ENCODE data around the gene TGM3.

- no peak for TF ChIP-seq CTCF (conservative IDR thresholded peaks at IDR 0.05)
- no peak for TF ChIP-seq EZH2 (IDR thresholded peaks at IDR 0.05; ENCODE audit: low read depth)
Observed at GRCh38 chr20:2385496-2385895, 89.7 kb downstream of the TGM3 start.
